ENCODE data around the gene TNFRSF25.

GRCh38 chr1:6441586-6441985 lies 24.4 kb downstream of the TNFRSF25 start:
- TF ChIP-seq CTCF (conservative IDR thresholded peaks at IDR 0.05; ENCODE audit: low read depth in 2 of 2) = no peak
- TF ChIP-seq ZNF114 (CRISPR knock-in tag; IDR thresholded peaks at IDR 0.05) = no peak
- no peak for TF ChIP-seq EZH2phosphoT487 (IDR thresholded peaks at IDR 0.05; ENCODE audit: unreplicated experiment)
- no peak for TF ChIP-seq POLR2AphosphoS5 (IDR thresholded peaks at IDR 0.05; ENCODE audit: low read depth)
- TF ChIP-seq REST (IDR thresholded peaks at IDR 0.05; ENCODE audit: unreplicated experiment) = no peak
- no peak for TF ChIP-seq STAT1 (IDR thresholded peaks at IDR 0.05; ENCODE audit: unreplicated experiment)
- no peak for TF ChIP-seq JUNB (IDR thresholded peaks at IDR 0.05; ENCODE audit: unreplicated experiment)
- no peak for TF ChIP-seq EZH2 (IDR thresholded peaks at IDR 0.05; ENCODE audit: low read depth, unreplicated experiment)
- no peak for TF ChIP-seq CREB1 (CRISPR knock-in tag; IDR thresholded peaks at IDR 0.05; ENCODE audit: low read depth)
- TF ChIP-seq NANOG (IDR thresholded peaks at IDR 0.05; ENCODE audit: borderline replicate concordance) = no peak
- no peak for TF ChIP-seq ETS1 (IDR thresholded peaks at IDR 0.05)

All from GM23338 (cell line).